Large intestine (tissue), 3 donors: ENCODE data around the gene N4BP3. TPM values are rescaled to one million over a fixed set of nuclear protein-coding genes. Genes with fewer than 3 reads are reported as not detected.

Experiments
- DNase-seq, 2 donors: peaks; one replicate each; pipeline versions ENCODE4 v3.0.0 to v3.0.0-alpha.2; 2013
- H3K27ac ChIP-seq: one replicate; pipeline ENCODE4 v1.5.1; 2013; ENCODE audit warnings: low read length
- H3K27me3 ChIP-seq: 2 replicates; pipeline ENCODE4 v1.6.1; 2013; ENCODE audit warnings: low read length; ENCODE audit not compliant: control insufficient read depth, insufficient read depth
- H3K36me3 ChIP-seq: 2 replicates; pipeline ENCODE4 v1.6.1; 2013; ENCODE audit warnings: low read length; ENCODE audit not compliant: control insufficient read depth, insufficient read depth
- H3K4me1 ChIP-seq: one replicate; pipeline ENCODE4 v1.6.1; 2013; ENCODE audit warnings: low read length; ENCODE audit not compliant: control insufficient read depth, insufficient read depth
- H3K4me3 ChIP-seq: one replicate; pipeline ENCODE4 v1.5.1; 2013; ENCODE audit warnings: low read length
- H3K9me3 ChIP-seq: one replicate; pipeline ENCODE4 v1.6.1; 2013; ENCODE audit warnings: mild to moderate bottlenecking, low read depth, low read length, moderate library complexity; ENCODE audit not compliant: control insufficient read depth
- WGBS: methylation state at CpG from one replicate; pipeline ENCODE4 v1.1.5; 2013; ENCODE audit warnings: low lambda C conversion rate; ENCODE audit not compliant: insufficient coverage; 5-methylcytosine and 5-hydroxymethylcytosine counted together
- polyA plus RNA-seq: library from polyadenylated mRNA; unstranded; fragments of 120-200 nt; gene quantifications from one replicate; pipeline ENCODE4 v1.2.1, GENCODE V29; 2013

Gene N4BP3
- polyA plus RNA-seq, 1 donor: 2.0 TPM

DNA sequence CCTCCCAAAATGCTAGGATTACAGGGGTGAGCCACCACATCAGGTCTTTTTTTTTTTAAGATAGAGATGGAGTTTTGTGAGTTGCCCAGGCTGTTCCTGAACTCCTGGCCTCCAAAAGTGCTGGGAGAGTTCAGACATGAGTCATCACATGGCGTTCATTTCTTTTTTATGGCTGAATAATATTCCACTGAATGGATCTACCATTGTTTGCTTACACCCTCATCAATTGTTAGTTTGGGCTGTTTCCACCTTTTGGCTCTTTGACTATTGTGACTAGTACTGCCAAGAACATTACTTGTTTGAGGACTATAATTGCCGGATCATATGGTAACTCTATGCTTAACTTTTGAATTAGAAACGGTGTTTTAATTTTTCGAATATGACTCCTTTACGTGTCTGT, 787 bp upstream of the N4BP3 start:
- Histone ChIP-seq H3K36me3 (no peaks in the 10 kb centered on the region), H3K27ac (no peak overlapping the region), H3K9me3 (peaks cover 3% of the 10 kb centered on the region), H3K4me1 (no peaks in the 10 kb centered on the region), H3K4me3 (no peak overlapping the region), H3K27me3 (peaks cover 61% of the 10 kb centered on the region)
- WGBS: 100% methylated on average over 1 of the region's 5 CpGs
- no peak for DNase-seq

DNA sequence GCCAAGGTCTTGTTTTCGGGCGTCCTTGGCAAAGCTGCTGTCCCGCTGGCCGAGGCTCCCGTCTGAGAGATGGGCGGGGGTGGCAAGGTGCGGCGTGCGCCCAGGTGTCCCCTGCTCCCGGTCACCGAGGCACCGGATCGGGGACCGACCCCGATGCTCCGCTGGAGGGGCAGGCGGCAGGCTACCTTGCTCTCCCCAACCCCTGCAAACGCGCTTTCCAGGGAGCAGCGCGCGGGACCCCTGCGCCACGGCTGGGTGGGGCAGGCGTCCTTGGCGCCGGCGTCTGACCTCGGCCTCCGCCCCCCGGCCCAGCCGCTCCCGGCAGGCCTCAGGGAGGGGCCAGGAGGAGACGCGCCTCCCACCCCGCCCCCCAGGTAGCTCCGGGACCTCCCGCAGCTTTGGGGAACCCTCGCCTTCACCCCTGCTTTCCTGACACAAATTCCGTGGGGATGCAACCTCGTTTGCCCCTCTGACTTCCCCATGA, 551 bp downstream of the N4BP3 start:
- Histone ChIP-seq H3K4me1 (no peaks in the 10 kb centered on the region), H3K9me3 (peaks cover 3% of the 10 kb centered on the region), H3K27me3 (peaks cover 59% of the 10 kb centered on the region), H3K4me3 (peak overlapping the region; percentile 31), H3K36me3 (no peaks in the 10 kb centered on the region), H3K27ac (no peak overlapping the region)
- DNase-seq: no peak
- WGBS: no CpG with 5 or more reads among the region's 41 CpGs

DNA sequence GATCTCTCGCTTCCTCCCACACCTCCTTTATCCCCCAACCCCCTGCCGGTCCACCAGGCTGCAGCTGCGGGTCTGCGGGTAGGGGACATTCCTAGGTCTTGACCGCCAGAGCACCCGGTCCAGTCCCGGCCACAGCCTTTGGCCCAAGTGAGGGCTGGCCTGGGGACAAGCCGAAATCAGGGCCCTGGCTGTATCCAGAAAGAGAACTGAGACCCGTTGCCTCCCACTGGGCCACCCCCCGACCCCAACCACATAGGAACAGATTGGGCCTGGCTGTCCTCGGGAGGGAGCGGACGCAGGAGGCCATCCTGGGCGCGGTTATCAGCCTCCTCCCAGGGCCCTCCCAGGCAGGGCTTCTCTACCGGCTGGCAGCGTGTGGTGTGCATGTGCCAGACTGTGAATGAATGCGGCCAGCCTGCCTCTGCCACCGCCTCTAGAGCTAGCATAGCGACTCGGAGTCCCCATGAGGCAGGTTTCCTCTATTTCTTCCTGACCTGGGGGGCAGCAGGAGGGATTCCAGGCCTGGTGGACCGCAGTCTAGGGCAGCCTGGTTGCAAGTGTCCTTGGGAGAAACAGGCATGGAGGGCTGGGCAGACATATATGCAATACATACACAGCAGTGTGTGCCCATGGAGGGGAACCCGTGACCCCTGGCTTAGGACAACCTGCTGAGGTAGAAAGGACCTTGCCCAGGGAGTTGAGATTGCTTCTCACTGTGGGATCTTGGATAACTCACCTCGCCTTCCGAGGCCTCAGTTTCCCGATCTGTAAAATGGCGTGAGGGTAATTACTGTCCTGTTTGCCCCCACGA, 1.2 kb downstream of the N4BP3 start:
- Histone ChIP-seq H3K4me3 (peak overlapping the region; percentile 13), H3K27ac (no peak overlapping the region), H3K4me1 (no peaks in the 10 kb centered on the region), H3K27me3 (peaks cover 59% of the 10 kb centered on the region), H3K9me3 (peaks cover 3% of the 10 kb centered on the region), H3K36me3 (no peaks in the 10 kb centered on the region)
- no peak for DNase-seq
- WGBS: no CpG with 5 or more reads among the region's 28 CpGs

DNA sequence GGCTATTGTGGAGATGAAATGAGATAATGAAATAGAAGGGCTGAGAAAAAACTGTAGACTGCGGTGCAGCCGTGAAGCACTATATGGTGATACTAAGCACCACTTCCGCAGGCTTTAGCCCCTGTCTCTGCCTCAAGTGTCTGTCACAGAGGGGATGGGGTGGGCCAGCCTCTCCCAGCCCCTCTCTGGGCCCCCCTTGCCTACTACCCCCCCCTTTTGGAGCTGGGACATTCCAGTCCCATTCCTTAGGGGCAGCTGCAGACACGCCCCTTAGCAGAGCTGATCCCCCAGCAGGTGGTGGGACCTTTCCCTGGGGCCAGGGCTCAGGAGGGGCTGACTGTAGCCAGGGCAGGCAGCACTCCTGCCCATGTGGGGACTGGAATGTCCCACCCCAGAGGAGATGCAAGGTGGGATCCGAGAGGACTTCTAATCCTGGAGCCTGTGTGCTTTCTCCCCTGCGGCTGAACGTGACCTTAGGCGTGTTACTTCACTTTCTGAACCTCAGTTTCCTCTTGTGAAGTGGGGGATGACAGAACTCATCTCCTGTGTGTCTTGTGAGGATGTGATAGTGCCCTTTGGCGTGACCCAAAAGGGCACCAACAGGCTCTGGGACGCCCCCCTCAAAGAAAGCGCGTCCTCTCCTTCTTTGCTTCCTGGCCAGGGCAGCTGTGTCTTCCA, 1.9 kb downstream of the N4BP3 start:
- Histone ChIP-seq H3K4me3 (no peak overlapping the region), H3K9me3 (peaks cover 3% of the 10 kb centered on the region), H3K27ac (no peak overlapping the region), H3K27me3 (peaks cover 59% of the 10 kb centered on the region), H3K4me1 (no peaks in the 10 kb centered on the region), H3K36me3 (no peaks in the 10 kb centered on the region)
- no peak for DNase-seq
- WGBS: no CpG with 5 or more reads among the region's 12 CpGs

DNA sequence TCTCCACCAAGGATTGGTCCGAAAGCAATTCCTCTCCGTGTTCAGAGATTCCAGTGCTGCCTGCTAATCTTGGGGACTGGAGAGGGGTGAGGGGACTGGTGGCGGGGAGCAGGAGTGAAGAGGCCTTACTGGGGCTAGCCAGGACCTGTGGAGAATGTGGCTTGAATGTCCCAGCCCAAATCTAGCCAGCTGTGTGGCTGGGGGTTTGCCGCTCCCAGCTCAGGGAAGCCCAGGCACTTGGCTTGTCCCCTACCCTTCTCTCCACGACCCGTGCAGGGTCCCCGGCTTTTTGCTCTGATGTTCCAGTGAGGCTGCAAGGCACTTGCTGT, 2.4 kb downstream of the N4BP3 start:
- DNase-seq: no peak
- no peak overlapping the region for H3K27ac ChIP-seq
- H3K9me3 ChIP-seq: peaks cover 3% of the 10 kb centered on the region
- H3K27me3 ChIP-seq: peaks cover 56% of the 10 kb centered on the region
- H3K36me3 ChIP-seq: no peaks in the 10 kb centered on the region
- WGBS: no CpG with 5 or more reads among the region's 7 CpGs
- no peak overlapping the region for H3K4me3 ChIP-seq
- no peaks in the 10 kb centered on the region for H3K4me1 ChIP-seq

DNA sequence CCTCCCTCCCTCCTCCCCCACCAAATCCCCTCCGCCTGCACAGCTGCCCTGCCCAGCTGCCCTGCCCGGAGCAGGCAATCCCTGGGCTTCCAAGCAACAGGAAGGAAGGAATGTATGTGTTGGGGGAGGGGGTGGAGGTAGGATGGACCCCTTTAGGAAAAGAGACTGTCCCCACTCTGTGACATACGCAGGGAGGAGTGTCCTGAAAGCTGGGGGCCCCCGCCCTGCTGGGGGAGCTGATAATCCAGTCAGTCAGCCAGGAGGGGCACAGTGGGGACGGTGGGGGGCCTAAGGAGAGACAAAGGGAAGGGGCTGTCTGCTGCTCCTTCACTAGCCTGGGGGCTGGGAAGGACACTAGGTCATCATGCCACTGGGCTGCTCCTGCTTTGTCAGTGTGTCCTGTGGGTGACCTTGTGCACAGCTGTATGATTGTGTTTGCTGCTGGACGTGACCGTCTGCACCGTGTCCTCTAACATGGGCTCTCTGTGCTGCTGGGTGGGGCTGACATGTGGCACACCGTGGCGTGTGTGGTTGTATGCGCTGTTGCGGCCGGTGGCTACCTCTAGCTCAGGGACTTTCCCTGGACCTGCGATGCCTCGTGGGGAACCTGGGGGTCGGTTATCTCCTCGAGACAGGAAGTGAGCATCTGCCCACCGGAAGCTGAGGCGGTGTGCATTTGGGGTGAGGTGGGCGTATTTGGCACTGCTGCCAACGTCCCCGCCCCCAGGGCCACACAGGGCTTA, 3.0 kb downstream of the N4BP3 start:
- no peak for DNase-seq
- H3K4me1 ChIP-seq: no peaks in the 10 kb centered on the region
- no peak overlapping the region for H3K27ac ChIP-seq
- no CpG with 5 or more reads among the region's 22 CpGs for WGBS
- no peak overlapping the region for H3K4me3 ChIP-seq
- H3K36me3 ChIP-seq: no peaks in the 10 kb centered on the region
- H3K27me3 ChIP-seq: peaks cover 54% of the 10 kb centered on the region
- H3K9me3 ChIP-seq: peaks cover 3% of the 10 kb centered on the region

DNA sequence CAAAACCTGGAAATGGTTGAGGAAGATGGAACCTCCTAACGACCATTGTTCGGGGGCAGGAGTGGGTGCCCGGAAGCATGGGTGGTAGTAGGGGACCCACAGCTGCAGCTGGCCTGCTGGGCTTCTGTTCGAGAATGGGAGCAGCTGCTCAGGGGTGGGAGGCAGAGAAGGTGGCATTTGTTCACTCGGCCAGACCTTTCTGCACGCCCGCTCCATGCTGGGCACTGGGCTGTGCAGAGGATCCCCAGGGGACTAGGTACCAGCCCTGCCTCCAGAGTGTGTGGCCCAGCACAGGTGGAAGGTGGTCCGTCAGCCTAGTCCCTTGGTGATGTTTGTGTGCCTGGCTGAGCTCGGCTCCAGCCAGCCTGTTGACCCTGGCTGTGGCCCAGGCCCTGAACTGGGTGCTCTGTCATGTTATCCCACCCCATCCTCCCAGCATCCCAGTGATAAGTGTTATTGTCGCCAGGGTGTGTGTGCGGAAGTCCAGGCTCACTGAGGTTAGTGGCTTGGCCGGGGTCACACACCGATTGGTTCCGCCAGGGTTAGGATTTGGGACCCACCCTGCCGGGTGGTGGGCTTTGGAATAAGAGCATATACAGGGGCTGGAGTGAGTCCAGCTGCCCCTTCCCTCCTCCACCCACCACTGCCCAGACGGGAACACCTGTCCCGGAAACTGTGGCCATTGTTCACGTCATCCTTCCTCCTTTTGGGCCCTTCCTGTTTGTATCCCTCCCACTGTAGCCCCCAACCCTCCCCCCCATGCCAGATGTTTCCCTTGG, 4.8 kb downstream of the N4BP3 start:
- H3K36me3 ChIP-seq: no peaks in the 10 kb centered on the region
- no CpG with 5 or more reads among the region's 18 CpGs for WGBS
- H3K27me3 ChIP-seq: peaks cover 40% of the 10 kb centered on the region
- no peak overlapping the region for H3K4me3 ChIP-seq
- H3K4me1 ChIP-seq: peaks cover 4% of the 10 kb centered on the region
- DNase-seq: no peak
- H3K9me3 ChIP-seq: no peaks in the 10 kb centered on the region
- H3K27ac ChIP-seq: no peak overlapping the region

DNA sequence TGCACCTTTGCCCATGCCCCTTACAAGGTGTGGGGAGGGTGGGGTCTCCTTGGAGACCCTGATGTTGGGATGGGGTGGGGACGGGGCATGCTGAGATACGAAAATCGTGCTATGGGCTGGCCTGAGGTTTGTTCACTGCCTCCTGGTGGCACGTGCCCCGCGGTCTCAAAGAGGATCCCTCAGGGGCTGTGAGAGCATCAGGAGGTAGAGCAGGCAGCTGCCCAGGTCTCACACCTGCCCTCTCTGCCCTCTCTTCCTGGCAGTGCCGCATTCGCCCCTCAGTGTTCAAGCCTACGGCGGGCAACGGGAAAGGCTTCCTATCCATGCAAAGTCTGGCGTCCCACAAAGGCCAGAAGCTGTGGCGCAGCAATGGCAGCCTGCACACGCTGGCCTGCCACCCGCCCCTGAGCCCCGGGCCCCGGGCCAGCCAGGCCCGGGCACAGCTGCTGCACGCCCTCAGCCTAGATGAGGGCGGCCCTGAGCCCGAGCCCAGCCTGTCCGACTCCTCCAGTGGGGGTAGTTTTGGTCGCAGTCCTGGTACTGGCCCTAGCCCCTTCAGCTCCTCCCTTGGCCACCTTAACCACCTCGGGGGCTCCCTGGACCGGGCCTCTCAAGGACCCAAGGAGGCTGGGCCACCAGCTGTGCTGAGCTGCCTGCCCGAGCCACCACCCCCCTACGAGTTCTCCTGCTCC, 6.7 kb downstream of the N4BP3 start:
- WGBS: no CpG with 5 or more reads among the region's 27 CpGs
- H3K36me3 ChIP-seq: no peaks in the 10 kb centered on the region
- H3K9me3 ChIP-seq: no peaks in the 10 kb centered on the region
- peaks cover 26% of the 10 kb centered on the region for H3K27me3 ChIP-seq
- peaks cover 4% of the 10 kb centered on the region for H3K4me1 ChIP-seq
- no peak overlapping the region for H3K4me3 ChIP-seq
- DNase-seq: no peak
- H3K27ac ChIP-seq: no peak overlapping the region

DNA sequence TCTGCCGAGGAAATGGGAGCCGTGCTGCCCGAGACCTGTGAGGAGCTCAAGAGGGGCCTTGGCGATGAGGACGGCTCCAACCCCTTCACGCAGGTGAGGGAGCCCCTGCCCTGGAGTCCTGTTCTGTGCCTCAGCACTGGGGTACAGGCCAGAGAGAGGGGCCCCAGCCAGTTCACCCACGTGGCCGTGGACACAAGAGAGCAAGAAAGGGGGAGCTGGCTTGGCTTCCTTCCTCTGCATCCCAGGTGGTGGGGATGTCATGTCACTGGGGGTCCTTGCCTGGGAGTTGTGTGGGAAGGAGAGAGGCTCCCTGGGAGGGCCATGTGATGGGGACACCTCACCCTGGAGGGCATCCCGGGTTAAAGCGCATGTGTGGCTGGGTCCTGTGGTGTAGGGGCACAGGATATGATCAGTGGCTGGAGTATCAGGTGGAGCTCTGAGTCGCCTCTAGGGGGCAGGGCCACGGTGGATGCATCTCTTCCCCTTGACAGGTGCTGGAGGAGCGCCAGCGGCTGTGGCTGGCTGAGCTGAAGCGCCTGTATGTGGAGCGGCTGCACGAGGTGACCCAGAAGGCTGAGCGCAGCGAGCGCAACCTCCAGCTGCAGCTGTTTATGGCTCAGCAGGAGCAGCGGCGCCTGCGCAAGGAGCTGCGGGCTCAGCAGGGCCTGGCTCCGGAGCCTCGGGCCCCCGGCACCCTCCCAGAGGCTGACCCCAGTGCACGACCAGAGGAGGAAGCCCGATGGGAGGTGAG, 7.5 kb downstream of the N4BP3 start:
- Histone ChIP-seq H3K27me3 (peaks cover 19% of the 10 kb centered on the region), H3K36me3 (no peaks in the 10 kb centered on the region), H3K4me1 (peaks cover 4% of the 10 kb centered on the region), H3K4me3 (peak overlapping the region; percentile 16), H3K9me3 (no peaks in the 10 kb centered on the region), H3K27ac (no peak overlapping the region)
- DNase-seq: peak; percentile 83 to 86
- no CpG with 5 or more reads among the region's 29 CpGs for WGBS
